Activated CD4-positive, alpha-beta T cell treated with anti-CD3 and anti-CD28 coated beads, Interleukin-2, amount 10 ng/mL, durations not matched to agents 7 days and 5 days (primary cell): ENCODE data around the gene FGF4. TPM values are rescaled to one million over a fixed set of nuclear protein-coding genes. Genes with fewer than 3 reads are reported as not detected.

Source experiments
- CTCF ChIA-PET: fragments of 350-600 bp; sonication (Branson Sonifier 250); formaldehyde crosslinking; loops from one replicate; lab custom pipeline; 2021; ENCODE audit warnings: antibody characterized with exemption; lab: Charles Lee
- POLR2A ChIA-PET: fragments of 350-600 bp; sonication (Branson Sonifier 250); formaldehyde crosslinking; loops from one replicate; lab custom pipeline; 2021; ENCODE audit warnings: antibody characterized with exemption; lab: Charles Lee
- DNase-seq: peaks from one replicate; pipeline ENCODE4 v3.0.0-alpha.2; 2020
- H3K27ac Mint-ChIP-seq: one replicate; pipeline ENCODE4 v1.8.0; 2021; ENCODE audit warnings: mild to moderate bottlenecking, moderate library complexity, mixed read lengths
- H3K27me3 Mint-ChIP-seq: one replicate; pipeline ENCODE4 v1.8.0; 2021; ENCODE audit warnings: mixed read lengths
- H3K36me3 Mint-ChIP-seq: one replicate; pipeline ENCODE4 v1.8.0; 2021; ENCODE audit warnings: low read depth, mixed read lengths
- H3K4me1 Mint-ChIP-seq: one replicate; pipeline ENCODE4 v1.8.0; 2021; ENCODE audit warnings: mixed read lengths
- H3K4me3 Mint-ChIP-seq: one replicate; pipeline ENCODE4 v1.8.0; 2021; ENCODE audit warnings: mild to moderate bottlenecking, moderate library complexity, mixed read lengths
- H3K9me3 Mint-ChIP-seq: one replicate; pipeline ENCODE4 v1.8.0; 2021; ENCODE audit warnings: mixed read lengths
- total RNA-seq, 2 experiments: library from RNA; stranded (reverse); gene quantifications; one replicate each; pipeline ENCODE4 v1.2.3, GENCODE V29; 2021

Gene FGF4
- total RNA-seq, 2 experiments from 2014 or later: not detected

- CTCF ChIA-PET: no interaction called here
- H3K27me3 Mint-ChIP-seq: peaks cover 49% of the 10 kb centered on the region
These were observed 54.0 kb downstream of the FGF4 start for GRCh38 chr11:69721106-69721505.

More at GRCh38 chr11:69721106-69721505, 54.0 kb downstream of the FGF4 start:
- no peaks in the 10 kb centered on the region for H3K9me3 Mint-ChIP-seq
- H3K27ac Mint-ChIP-seq: no peak overlapping the region
- POLR2A ChIA-PET: no interaction called here
- DNase-seq: no peak
- H3K4me3 Mint-ChIP-seq: no peak overlapping the region
- no peaks in the 10 kb centered on the region for H3K4me1 Mint-ChIP-seq
- H3K36me3 Mint-ChIP-seq: no peaks in the 10 kb centered on the region

Other genes with a start within 250 kb of the FGF4 start
- gene CCND1, start 134.2 kb downstream of the FGF4 start, total RNA-seq: under 1 TPM; 0.21 to 0.42 TPM
- gene LTO1, start 100.0 kb downstream of the FGF4 start, total RNA-seq: 10 to 100 TPM; 30.7 to 34.0 TPM
- gene FGF19, start 71.3 kb downstream of the FGF4 start, total RNA-seq: not detected
- gene FGF3, start 44.1 kb upstream of the FGF4 start, total RNA-seq: not detected